ENCODE data around the gene ATP1B3. TPM values are rescaled to one million over a fixed set of nuclear protein-coding genes. Genes with fewer than 3 reads are reported as not detected.
A peak's percentile ranks its signal among the peaks of the same experiment; 100 is the strongest.
"Not testable (repeated sequence)": the region's sequence is repeated elsewhere in the genome, so short reads cannot be mapped to it uniquely, and the experiment has no call there.

ATP1B3 gene
- total RNA-seq, 1 donor from 2014 or later: 66.5 TPM

DNA sequence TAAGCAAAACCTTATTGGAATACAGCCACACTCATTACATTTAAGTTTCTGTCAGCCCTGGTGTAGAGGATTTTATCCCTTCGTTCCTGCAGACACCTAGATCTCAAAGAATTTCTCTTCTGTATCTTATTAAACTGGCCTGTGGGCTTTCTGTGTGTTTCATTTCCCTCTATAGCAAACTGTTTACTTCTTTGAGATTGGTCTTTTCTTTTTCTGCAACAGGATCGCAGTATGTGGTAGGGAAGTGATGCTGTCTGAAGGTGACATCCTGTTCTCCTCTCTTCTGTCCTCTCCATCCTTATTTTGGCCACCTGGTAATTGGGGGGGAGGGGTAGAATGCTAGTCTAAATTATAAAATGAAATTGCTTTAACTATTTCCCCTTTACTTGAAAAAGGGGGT is 25.5 kb downstream of the ATP1B3 start:
- no peak overlapping the region for H3K4me3 ChIP-seq (ENCODE audit: low read depth, low read length)
- DNase-seq (ENCODE audit: low read depth): no peak
- TF ChIP-seq, protein P1, sequence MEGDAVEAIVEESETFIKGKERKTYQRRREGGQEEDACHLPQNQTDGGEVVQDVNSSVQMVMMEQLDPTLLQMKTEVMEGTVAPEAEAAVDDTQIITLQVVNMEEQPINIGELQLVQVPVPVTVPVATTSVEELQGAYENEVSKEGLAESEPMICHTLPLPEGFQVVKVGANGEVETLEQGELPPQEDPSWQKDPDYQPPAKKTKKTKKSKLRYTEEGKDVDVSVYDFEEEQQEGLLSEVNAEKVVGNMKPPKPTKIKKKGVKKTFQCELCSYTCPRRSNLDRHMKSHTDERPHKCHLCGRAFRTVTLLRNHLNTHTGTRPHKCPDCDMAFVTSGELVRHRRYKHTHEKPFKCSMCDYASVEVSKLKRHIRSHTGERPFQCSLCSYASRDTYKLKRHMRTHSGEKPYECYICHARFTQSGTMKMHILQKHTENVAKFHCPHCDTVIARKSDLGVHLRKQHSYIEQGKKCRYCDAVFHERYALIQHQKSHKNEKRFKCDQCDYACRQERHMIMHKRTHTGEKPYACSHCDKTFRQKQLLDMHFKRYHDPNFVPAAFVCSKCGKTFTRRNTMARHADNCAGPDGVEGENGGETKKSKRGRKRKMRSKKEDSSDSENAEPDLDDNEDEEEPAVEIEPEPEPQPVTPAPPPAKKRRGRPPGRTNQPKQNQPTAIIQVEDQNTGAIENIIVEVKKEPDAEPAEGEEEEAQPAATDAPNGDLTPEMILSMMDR (conservative IDR thresholded peaks at IDR 0.05; ENCODE audit: low read depth, low read length): no peak

- no peak overlapping the region for H3K4me3 ChIP-seq (ENCODE audit: low read depth, low read length)
- TF ChIP-seq, protein P1 (conservative IDR thresholded peaks at IDR 0.05; ENCODE audit: low read depth, low read length): no peak
- DNase-seq (ENCODE audit: low read depth): no peak
Measured at GRCh38 chr3:141904203-141904602, 27.8 kb downstream of the ATP1B3 start.

DNA sequence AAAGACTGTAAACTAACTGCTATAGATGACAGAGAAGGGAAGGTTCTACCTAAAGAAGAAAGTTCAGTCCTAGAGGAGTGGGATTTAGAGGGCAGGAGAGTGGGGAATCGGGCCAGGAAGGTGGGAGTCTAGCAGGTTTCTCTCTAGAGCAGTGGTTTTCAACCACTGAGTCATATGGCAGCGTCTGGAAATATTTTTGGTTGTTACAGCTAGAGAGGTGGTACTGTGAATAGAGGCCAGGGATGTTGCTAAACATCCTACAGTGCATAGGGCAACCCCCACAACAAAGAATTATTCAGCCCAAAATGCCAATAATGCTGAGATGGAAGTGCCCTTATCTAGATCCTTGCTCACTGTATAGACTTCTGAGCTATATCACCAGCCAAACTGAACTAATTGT is 28.7 kb downstream of the ATP1B3 start:
- no peak overlapping the region for H3K4me3 ChIP-seq (ENCODE audit: low read depth, low read length)
- no peak for DNase-seq (ENCODE audit: low read depth)
- TF ChIP-seq, protein P1 (conservative IDR thresholded peaks at IDR 0.05; ENCODE audit: low read depth, low read length): no peak

DNA sequence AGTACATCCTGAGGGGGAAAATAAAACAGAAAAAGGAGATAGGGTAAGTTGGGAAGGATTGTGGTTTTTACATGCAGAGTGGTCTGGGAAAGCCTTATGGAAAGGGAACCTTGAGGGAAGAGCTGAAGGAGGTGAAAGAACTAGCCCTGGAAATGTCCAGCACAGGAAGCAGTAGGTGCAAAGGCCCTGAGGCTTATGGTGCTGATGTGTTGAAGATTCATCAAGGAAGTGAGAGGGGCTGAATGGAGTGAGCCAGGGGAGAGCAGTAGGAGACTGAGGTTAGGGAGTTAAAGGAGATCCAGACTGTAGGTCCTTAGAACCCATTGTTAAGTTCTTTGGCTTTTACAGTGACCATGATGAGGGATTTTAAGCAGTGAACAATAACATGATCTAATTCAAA is 33.0 kb downstream of the ATP1B3 start:
- H3K4me3 ChIP-seq (ENCODE audit: low read depth, low read length): no peak overlapping the region
- TF ChIP-seq, protein P1 (conservative IDR thresholded peaks at IDR 0.05; ENCODE audit: low read depth, low read length): no peak
- DNase-seq (ENCODE audit: low read depth): no peak

DNA sequence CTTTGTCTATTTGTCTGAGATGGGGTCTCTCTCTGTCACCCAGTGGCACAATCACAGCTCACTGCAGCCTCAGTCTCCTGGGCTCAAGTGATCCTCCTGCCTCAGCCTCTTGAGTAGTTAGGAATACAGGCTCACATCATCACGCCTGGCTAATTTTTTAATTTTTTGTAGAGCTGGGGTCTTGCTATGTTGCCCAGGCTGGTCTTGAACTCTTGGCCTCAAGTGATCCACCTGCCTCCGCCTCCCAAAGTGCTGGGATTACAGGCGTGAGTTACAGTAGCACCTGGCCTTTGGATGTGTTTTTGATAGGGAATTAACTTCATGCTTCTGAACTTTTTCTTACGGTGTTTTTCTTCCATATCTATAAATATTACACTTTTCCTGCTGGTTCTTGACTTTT is 33.5 kb downstream of the ATP1B3 start:
- not testable (repeated sequence) for DNase-seq (ENCODE audit: low read depth); H3K4me3 ChIP-seq (ENCODE audit: low read depth, low read length)

GRCh38 chr3:141913150-141913811 is 36.8 kb downstream of the ATP1B3 start:
- no peak overlapping the region for H3K4me3 ChIP-seq (ENCODE audit: low read depth, low read length)
- TF ChIP-seq, protein P1 (conservative IDR thresholded peaks at IDR 0.05; ENCODE audit: low read depth, low read length): peak; percentile 79
- peak; percentile 10 for DNase-seq (ENCODE audit: low read depth)

GRCh38 chr3:141914311-141914710 is 37.9 kb downstream of the ATP1B3 start:
- no peak overlapping the region for H3K4me3 ChIP-seq (ENCODE audit: low read depth, low read length)
- TF ChIP-seq, protein P1 (conservative IDR thresholded peaks at IDR 0.05; ENCODE audit: low read depth, low read length): no peak
- DNase-seq (ENCODE audit: low read depth): no peak
